HCT116 (cell line): Measurements from ENCODE around the gene MYH14.

Experiments
- CEBPB ChIP-seq: IDR thresholded peaks from 2 replicates; pipeline ENCODE4 v1.6.1; 2012; ENCODE audit warnings: low read depth
- CTCF ChIP-seq, 3 experiments: fragments of 200-600 bp in 1 of 3; sonication (generic) in 1 of 3; IDR thresholded peaks in 2 of 3; conservative IDR thresholded peaks in 1 of 3; 2 replicates each; pipeline ENCODE4 v1.5.1; 2012 to 2017; ENCODE audit warnings: low read depth in 2 of 3, low read length in 2 of 3, antibody characterized with exemption in 1 of 3, borderline replicate concordance in 1 of 3, control low read depth in 1 of 3, mild to moderate bottlenecking in 1 of 3, mixed read lengths in 1 of 3, mixed run types in 1 of 3, moderate library complexity in 1 of 3; ENCODE audit not compliant: insufficient read depth in 1 of 3
- EZH2 ChIP-seq: fragments of 200-600 bp; sonication (generic); IDR thresholded peaks from 2 replicates; pipeline ENCODE4 v1.6.1; 2017; ENCODE audit warnings: antibody characterized with exemption, mixed run types
- JUND ChIP-seq: IDR thresholded peaks from 2 replicates; pipeline ENCODE4 v1.6.1; 2012
- POLR2A ChIP-seq: IDR thresholded peaks from 2 replicates; pipeline ENCODE4 v1.7.0; 2011; ENCODE audit warnings: borderline replicate concordance; ENCODE audit not compliant: insufficient read depth, insufficient read length; ENCODE audit errors: extremely low read depth
- POLR2AphosphoS5 ChIP-seq: IDR thresholded peaks from 2 replicates; pipeline ENCODE4 v1.6.1; 2011; ENCODE audit warnings: mild to moderate bottlenecking, low read depth, low read length, moderate library complexity
- RAD21 ChIP-seq: IDR thresholded peaks from 2 replicates; pipeline ENCODE4 v1.6.1; 2012; ENCODE audit warnings: low read depth, mild to moderate bottlenecking
- REST ChIP-seq: IDR thresholded peaks from 2 replicates; pipeline ENCODE4 v1.6.1; 2012; ENCODE audit warnings: low read depth
- SIN3A ChIP-seq: IDR thresholded peaks from 2 replicates; pipeline ENCODE4 v1.6.1; 2012; ENCODE audit warnings: low read depth
- SP1 ChIP-seq: IDR thresholded peaks from 2 replicates; pipeline ENCODE4 v1.6.1; 2012; ENCODE audit warnings: low read depth
- TCF7L2 ChIP-seq: IDR thresholded peaks from 2 replicates; pipeline ENCODE4 v1.7.0; 2011; ENCODE audit warnings: borderline replicate concordance, inconsistent platforms; ENCODE audit not compliant: insufficient read depth, insufficient read length; ENCODE audit errors: extremely low read depth
- ZNF274 ChIP-seq: fragments of 200-500 bp; sonication (Bioruptor generic); IDR thresholded peaks from 2 replicates; pipeline ENCODE4 v1.6.1; 2014; ENCODE audit warnings: mild to moderate bottlenecking, low read depth, low read length, inconsistent platforms
- TF ChIP-seq, protein P1 (sequence below): IDR thresholded peaks from 2 replicates; pipeline ENCODE4 v1.6.1; 2012

GRCh38 chr19:50206191-50206590 lies 2.8 kb downstream of the MYH14 start:
- TF ChIP-seq POLR2AphosphoS5 (no peak), CTCF (IDR thresholded peaks at IDR 0.05 in 2 of 3, conservative IDR thresholded peaks at IDR 0.05 in 1 of 3; ENCODE audit: borderline replicate concordance in 1 of 3, insufficient read depth in 1 of 3, low read depth in 2 of 3, low read length in 2 of 3) (no peak), REST (no peak), EZH2 (no peak), POLR2A (no peak), JUND (no peak), SP1 (no peak), ZNF274 (no peak), CEBPB (no peak), RAD21 (no peak), TCF7L2 (no peak), SIN3A (no peak)
- TF ChIP-seq, protein P1, sequence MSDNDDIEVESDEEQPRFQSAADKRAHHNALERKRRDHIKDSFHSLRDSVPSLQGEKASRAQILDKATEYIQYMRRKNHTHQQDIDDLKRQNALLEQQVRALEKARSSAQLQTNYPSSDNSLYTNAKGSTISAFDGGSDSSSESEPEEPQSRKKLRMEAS, result no peak
